Testis (tissue), 2 donors: ENCODE measurements around the gene MAT2A.

Source experiments
- CTCF ChIP-seq, 3 experiments: fragments of 450-650 bp in 2 of 3; fragments of 200-600 bp in 1 of 3; sonication (generic) in 1 of 3; IDR thresholded peaks; one replicate each; pipeline ENCODE4 v1.5.1; 2016 to 2019; ENCODE audit warnings: antibody characterized with exemption in 3 of 3, mild to moderate bottlenecking in 2 of 3, moderate library complexity in 1 of 3
- POLR2A ChIP-seq: fragments of 450-650 bp; IDR thresholded peaks from one replicate; pipeline ENCODE4 v1.6.1; 2017; ENCODE audit warnings: antibody characterized with exemption, mild to moderate bottlenecking, moderate library complexity

DNA sequence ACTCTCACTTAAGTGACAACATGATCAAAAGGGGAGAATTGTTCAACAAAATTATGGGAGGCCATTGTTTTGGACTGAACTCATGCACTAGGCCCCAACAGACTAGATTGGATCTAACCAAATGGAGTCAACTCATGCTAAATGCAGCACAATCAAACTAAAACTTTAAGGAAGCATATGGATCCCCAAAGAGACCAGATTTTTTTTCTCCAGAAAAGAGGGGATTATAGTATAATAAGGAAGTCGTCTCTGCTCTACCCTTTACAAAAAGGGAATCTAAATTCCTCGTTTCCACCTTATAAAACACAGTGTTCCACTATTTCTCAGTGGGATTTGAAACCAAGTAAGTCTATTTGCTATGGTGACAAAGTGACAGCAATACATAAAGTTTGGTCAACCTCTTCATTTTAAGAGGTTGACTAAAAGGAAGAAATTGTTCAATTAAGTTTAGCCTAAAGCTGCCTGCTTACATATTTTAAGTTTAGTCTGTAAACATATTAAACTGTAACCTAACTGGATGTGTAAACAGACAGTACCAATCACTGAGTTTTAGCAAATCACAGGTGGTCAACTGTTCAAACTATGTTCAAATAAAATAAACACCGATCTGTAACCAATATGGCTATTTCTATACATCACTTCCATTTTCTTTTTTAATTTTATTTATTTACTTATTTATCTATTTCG, 40.9 kb upstream of the MAT2A start:
- no peak for TF ChIP-seq CTCF (IDR thresholded peaks at IDR 0.05)
- no peak for TF ChIP-seq POLR2A
